ENCODE measurements around the gene AFF2.

AFF2 gene

GRCh38 chrX:148691456-148691855, 191.0 kb downstream of the AFF2 start:
- Histone ChIP-seq H4K20me1 (peaks cover 0 to 56% (median 0%) of the 10 kb centered on the region in 11 experiments; a peak in 8 of 22 replicates), H3K9me3 (replicated peaks in 1 of 11) (peaks cover 0 to 23% (median 10%) of the 10 kb centered on the region in 11 experiments; a peak in 14 of 22 replicates), H3K4me3 (no peak overlapping the region), H3K27ac (no peak overlapping the region), H3K4me2 (no peak overlapping the region), H3K36me3 (peaks cover 0 to 52% (median 28%) of the 10 kb centered on the region in 11 experiments; a peak in 14 of 22 replicates), H3K4me1 (peaks cover 0 to 6% (median 0%) of the 10 kb centered on the region in 10 experiments; a peak in 1 of 20 replicates), H3K9ac (no peak overlapping the region), H3K27me3 (no peaks in the 10 kb centered on the region)
- TF ChIP-seq Cebpa-rat (IDR thresholded peaks at IDR 0.05): no peak

- no peak overlapping the region for H3K9ac ChIP-seq
- H4K20me1 ChIP-seq: peaks cover 0 to 64% (median 0%) of the 10 kb centered on the region in 11 experiments; a peak in 7 of 22 replicates
- no peak for TF ChIP-seq Cebpa-rat (IDR thresholded peaks at IDR 0.05)
- H3K27ac ChIP-seq: no peak overlapping the region
- H3K36me3 ChIP-seq: peaks cover 0 to 30% (median 13%) of the 10 kb centered on the region in 11 experiments; a peak in 12 of 22 replicates
- no peaks in the 10 kb centered on the region for H3K27me3 ChIP-seq
- peaks cover 0 to 18% (median 0%) of the 10 kb centered on the region in 10 experiments; a peak in 2 of 20 replicates for H3K4me1 ChIP-seq
- H3K4me2 ChIP-seq: no peak overlapping the region
- H3K9me3 ChIP-seq (replicated peaks in 1 of 11): peaks cover 0 to 21% (median 10%) of the 10 kb centered on the region in 11 experiments; a peak in 14 of 22 replicates
- H3K4me3 ChIP-seq: no peak overlapping the region
These were observed 194.8 kb downstream of the AFF2 start for GRCh38 chrX:148695255-148695654.

GRCh38 chrX:148698221-148698620, 197.8 kb downstream of the AFF2 start:
- Histone ChIP-seq H3K27me3 (no peaks in the 10 kb centered on the region), H3K4me1 (peaks cover 0 to 18% (median 0%) of the 10 kb centered on the region in 10 experiments; a peak in 2 of 20 replicates), H3K4me2 (no peak overlapping the region), H3K9me3 (replicated peaks in 1 of 11) (peaks cover 0 to 6% (median 4%) of the 10 kb centered on the region in 11 experiments; a peak in 12 of 22 replicates), H3K27ac (no peak overlapping the region), H3K36me3 (peaks cover 0 to 17% (median 4%) of the 10 kb centered on the region in 11 experiments; a peak in 12 of 22 replicates), H3K9ac (no peak overlapping the region), H3K4me3 (no peak overlapping the region), H4K20me1 (peaks cover 0 to 63% (median 0%) of the 10 kb centered on the region in 11 experiments; a peak in 6 of 22 replicates)
- TF ChIP-seq Cebpa-rat (IDR thresholded peaks at IDR 0.05): no peak

DNA sequence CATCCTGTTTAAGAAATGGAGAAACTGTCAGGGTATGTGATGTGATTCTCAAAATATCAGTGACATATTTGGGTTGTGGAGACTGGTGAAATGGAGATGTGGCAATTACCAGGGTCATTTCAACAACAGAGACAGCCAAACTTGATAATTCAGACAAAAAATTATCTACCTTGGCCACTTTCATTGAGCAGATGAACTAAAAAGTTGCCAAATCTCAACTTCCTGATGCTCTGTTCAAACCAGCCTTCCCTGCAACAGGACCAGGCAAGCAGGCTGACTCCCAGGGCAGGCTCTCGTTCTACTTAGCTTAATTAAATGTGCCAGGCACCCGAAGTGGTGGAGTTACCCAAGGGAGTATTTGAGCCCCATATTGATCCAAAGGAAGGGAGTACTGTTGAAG, 199.6 kb downstream of the AFF2 start:
- H3K9me3 ChIP-seq (replicated peaks in 1 of 11): no peaks in the 10 kb centered on the region; a peak in 1 of 22 replicates
- TF ChIP-seq Cebpa-rat (IDR thresholded peaks at IDR 0.05): no peak
- H3K36me3 ChIP-seq: peaks cover 0 to 23% (median 6%) of the 10 kb centered on the region in 11 experiments; a peak in 10 of 22 replicates
- no peak overlapping the region for H3K27ac ChIP-seq
- H3K4me3 ChIP-seq: no peak overlapping the region
- H3K27me3 ChIP-seq: no peaks in the 10 kb centered on the region
- H3K4me1 ChIP-seq: peaks cover 0 to 17% (median 0%) of the 10 kb centered on the region in 10 experiments; a peak in 2 of 20 replicates
- no peak overlapping the region for H3K9ac ChIP-seq
- H4K20me1 ChIP-seq: peaks cover 0 to 56% (median 0%) of the 10 kb centered on the region in 11 experiments; a peak in 6 of 22 replicates
- H3K4me2 ChIP-seq: no peak overlapping the region

DNA sequence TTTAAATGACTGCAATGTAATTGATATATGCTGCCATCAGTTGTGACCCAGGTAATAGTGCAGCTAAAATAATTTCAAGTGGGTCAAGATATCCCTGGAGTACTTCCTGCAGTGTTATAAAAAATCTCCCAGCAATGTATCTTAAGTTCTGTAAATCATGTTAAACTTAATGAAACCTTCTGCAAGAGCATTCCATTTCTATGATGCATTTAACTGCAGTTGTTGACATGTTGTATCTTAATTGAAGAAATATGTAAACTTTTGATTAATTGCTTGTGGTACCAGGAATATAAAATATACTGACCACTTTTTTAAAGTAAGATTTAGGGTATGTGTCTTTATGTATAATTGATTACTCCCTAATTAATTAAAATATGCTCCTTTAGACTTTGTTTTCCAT, 213.6 kb downstream of the AFF2 start:
- Histone ChIP-seq H3K9ac (no peak overlapping the region), H3K36me3 (peaks cover 0 to 36% (median 8%) of the 10 kb centered on the region in 11 experiments; a peak in 8 of 22 replicates), H3K4me2 (no peak overlapping the region), H3K4me3 (no peak overlapping the region), H3K4me1 (no peaks in the 10 kb centered on the region), H3K27me3 (no peaks in the 10 kb centered on the region), H3K9me3 (replicated peaks in 1 of 11) (no peaks in the 10 kb centered on the region), H3K27ac (no peak overlapping the region), H4K20me1 (peaks cover 0 to 10% (median 0%) of the 10 kb centered on the region in 11 experiments; a peak in 3 of 22 replicates)
- no peak for TF ChIP-seq Cebpa-rat (IDR thresholded peaks at IDR 0.05)

GRCh38 chrX:148715361-148715760, 214.9 kb downstream of the AFF2 start:
- Histone ChIP-seq H3K36me3 (peaks cover 0 to 42% (median 8%) of the 10 kb centered on the region in 11 experiments; a peak in 10 of 22 replicates), H3K4me1 (no peaks in the 10 kb centered on the region), H3K27me3 (no peaks in the 10 kb centered on the region), H3K9ac (no peak overlapping the region), H4K20me1 (peaks cover 0 to 10% (median 0%) of the 10 kb centered on the region in 11 experiments; a peak in 3 of 22 replicates), H3K4me3 (no peak overlapping the region), H3K9me3 (replicated peaks in 1 of 11) (no peaks in the 10 kb centered on the region), H3K27ac (no peak overlapping the region), H3K4me2 (no peak overlapping the region)
- TF ChIP-seq Cebpa-rat (IDR thresholded peaks at IDR 0.05): no peak

DNA sequence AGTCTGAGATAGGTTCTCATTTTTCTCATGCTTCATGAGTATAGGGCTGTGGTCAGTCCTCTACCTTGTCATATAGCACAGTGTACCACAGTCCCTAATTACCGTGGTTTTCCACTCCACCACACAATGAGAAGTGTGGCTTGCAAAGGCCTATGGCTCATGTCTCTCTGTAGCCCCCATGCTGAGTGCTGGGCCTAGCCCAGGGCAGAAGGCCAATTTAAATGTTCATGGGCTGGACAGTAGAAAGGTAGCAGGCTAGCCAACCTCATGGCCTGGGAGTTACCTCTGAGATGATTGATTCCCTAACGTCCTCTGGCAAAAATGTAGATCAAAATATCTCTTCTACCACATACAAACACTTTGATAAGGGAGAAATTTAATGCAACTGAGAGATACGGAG, 222.5 kb downstream of the AFF2 start:
- Histone ChIP-seq H3K9ac (no peak overlapping the region), H3K4me2 (no peak overlapping the region), H3K4me3 (no peak overlapping the region), H3K27ac (no peak overlapping the region), H3K27me3 (no peaks in the 10 kb centered on the region), H4K20me1 (peaks cover 0 to 4% (median 0%) of the 10 kb centered on the region in 11 experiments; a peak in 1 of 22 replicates), H3K9me3 (replicated peaks in 1 of 11) (peaks cover 0 to 11% (median 2%) of the 10 kb centered on the region in 11 experiments; a peak in 6 of 22 replicates), H3K36me3 (peaks cover 0 to 66% (median 16%) of the 10 kb centered on the region in 11 experiments; a peak in 11 of 22 replicates), H3K4me1 (peaks cover 0 to under 1% (median 0%) of the 10 kb centered on the region in 10 experiments; a peak in 1 of 20 replicates)
- TF ChIP-seq Cebpa-rat (IDR thresholded peaks at IDR 0.05): no peak

DNA sequence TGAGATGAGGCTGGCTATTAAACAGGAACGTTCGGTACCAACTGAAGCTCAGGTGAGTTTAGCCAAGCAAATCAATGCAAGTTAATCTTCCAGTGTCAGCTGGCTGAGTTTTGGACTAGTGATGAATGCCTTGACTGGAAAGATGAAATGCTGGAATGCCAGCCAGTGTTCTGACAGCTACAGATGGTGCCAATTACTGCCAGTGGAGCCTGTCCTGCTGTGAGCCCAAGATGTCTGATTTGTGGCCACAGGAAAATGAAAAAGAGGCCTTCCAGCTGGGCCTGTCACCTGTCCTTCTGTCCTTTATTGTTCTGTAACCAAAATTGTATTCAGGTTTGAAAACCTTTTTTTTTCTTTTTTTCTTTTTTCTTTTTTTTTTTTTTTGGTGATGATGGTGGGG, 223.1 kb downstream of the AFF2 start:
- peaks cover 0 to 67% (median 16%) of the 10 kb centered on the region in 11 experiments; a peak in 12 of 22 replicates for H3K36me3 ChIP-seq
- no peak overlapping the region for H3K4me3 ChIP-seq
- no peak for TF ChIP-seq Cebpa-rat (IDR thresholded peaks at IDR 0.05)
- peaks cover 0 to 4% (median 0%) of the 10 kb centered on the region in 11 experiments; a peak in 1 of 22 replicates for H4K20me1 ChIP-seq
- H3K9ac ChIP-seq: no peak overlapping the region
- H3K4me1 ChIP-seq: peaks cover 0 to 4% (median 0%) of the 10 kb centered on the region in 10 experiments; a peak in 1 of 20 replicates
- H3K27ac ChIP-seq: no peak overlapping the region
- H3K27me3 ChIP-seq: no peaks in the 10 kb centered on the region
- no peak overlapping the region for H3K4me2 ChIP-seq
- H3K9me3 ChIP-seq (replicated peaks in 1 of 11): peaks cover 0 to 13% (median 6%) of the 10 kb centered on the region in 11 experiments; a peak in 8 of 22 replicates

DNA sequence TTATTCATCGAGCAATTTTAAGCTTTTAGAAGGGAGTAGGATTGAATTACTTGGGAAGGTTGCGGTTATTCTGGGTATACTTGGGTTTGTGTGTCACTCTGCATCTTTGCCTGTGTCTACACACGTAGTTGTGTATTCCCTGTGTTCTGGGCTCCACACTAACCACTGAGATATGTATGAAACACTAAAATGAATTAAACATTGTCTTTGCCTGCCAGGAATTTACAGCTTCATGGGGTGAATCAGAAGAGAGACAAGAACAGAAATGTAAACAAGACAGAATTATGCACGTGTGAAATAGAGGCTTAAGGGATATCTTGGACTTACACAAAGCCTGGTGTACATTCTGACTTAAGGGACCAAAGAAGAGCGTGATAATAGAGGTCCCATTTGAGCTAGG, 228.5 kb downstream of the AFF2 start:
- Histone ChIP-seq H3K27me3 (no peaks in the 10 kb centered on the region), H3K36me3 (peaks cover 0 to 67% (median 16%) of the 10 kb centered on the region in 11 experiments; a peak in 14 of 22 replicates), H3K4me1 (peaks cover 0 to 31% (median 20%) of the 10 kb centered on the region in 10 experiments; a peak in 16 of 20 replicates), H4K20me1 (no peaks in the 10 kb centered on the region; a peak in 3 of 22 replicates), H3K4me2 (no peak overlapping the region), H3K27ac (no peak overlapping the region), H3K4me3 (no peak overlapping the region), H3K9me3 (replicated peaks in 1 of 11) (peaks cover 0 to 41% (median 21%) of the 10 kb centered on the region in 11 experiments; a peak in 18 of 22 replicates), H3K9ac (no peak overlapping the region)
- TF ChIP-seq Cebpa-rat (IDR thresholded peaks at IDR 0.05): no peak
